H9 (cell line): ENCODE data around the gene FAM3A. TPM values are rescaled to one million over a fixed set of nuclear protein-coding genes. Genes with fewer than 3 reads are reported as not detected.
A peak's percentile ranks its signal among the peaks of the same experiment; 100 is the strongest.

Experiments used
- DNase-seq: peaks from one replicate; pipeline ENCODE4 v3.0.0-alpha.2; 2017
- H2AFZ ChIP-seq: one replicate; pipeline ENCODE4 v1.6.1; 2013; ENCODE audit warnings: mild to moderate bottlenecking, low read length, control low read depth, moderate library complexity
- H2AK5ac ChIP-seq: 2 replicates; pipeline ENCODE4 v1.6.1; 2013; ENCODE audit warnings: low read length, control low read depth, mixed read lengths; ENCODE audit not compliant: insufficient read length
- H2BK120ac ChIP-seq: one replicate; pipeline ENCODE4 v1.6.1; 2013; ENCODE audit warnings: low read depth, mild to moderate bottlenecking, low read length, control low read depth, inconsistent platforms; ENCODE audit not compliant: poor library complexity, severe bottlenecking
- H2BK12ac ChIP-seq: 2 replicates; pipeline ENCODE4 v1.6.1; 2013; ENCODE audit warnings: low read length, control low read depth, mixed read lengths, low read depth; ENCODE audit not compliant: insufficient read length
- H2BK15ac ChIP-seq: 2 replicates; pipeline ENCODE4 v1.6.1; 2013; ENCODE audit warnings: low read depth, low read length, control low read depth
- H2BK20ac ChIP-seq: one replicate; pipeline ENCODE4 v1.6.1; 2013; ENCODE audit warnings: low read depth, mild to moderate bottlenecking, low read length, control low read depth, inconsistent platforms; ENCODE audit not compliant: poor library complexity, severe bottlenecking
- H2BK5ac ChIP-seq: 2 replicates; pipeline ENCODE4 v1.6.1; 2013; ENCODE audit warnings: low read length, control low read depth, mixed read lengths; ENCODE audit not compliant: insufficient read length
- H3K14ac ChIP-seq: 2 replicates; pipeline ENCODE4 v1.6.1; 2013; ENCODE audit warnings: low read length, control low read depth; ENCODE audit not compliant: insufficient read depth
- H3K18ac ChIP-seq: 2 replicates; pipeline ENCODE4 v1.6.1; 2013; ENCODE audit warnings: low read depth, mild to moderate bottlenecking, mixed read lengths, low read length, control low read depth; ENCODE audit not compliant: insufficient read length
- H3K23ac ChIP-seq: 2 replicates; pipeline ENCODE4 v1.6.1; 2013; ENCODE audit warnings: low read length, control low read depth, mixed read lengths, low read depth; ENCODE audit not compliant: insufficient read length
- H3K23me2 ChIP-seq: 2 replicates; pipeline ENCODE4 v1.6.1; 2013; ENCODE audit warnings: low read depth, mild to moderate bottlenecking, mixed read lengths, low read length, control low read depth; ENCODE audit not compliant: insufficient read length, poor library complexity, severe bottlenecking
- H3K27ac ChIP-seq: 2 replicates; pipeline ENCODE4 v1.5.1; 2013; ENCODE audit warnings: low read length, control low read depth, mixed read lengths, low read depth; ENCODE audit not compliant: insufficient read length
- H3K27me3 ChIP-seq: 2 replicates; pipeline ENCODE4 v1.6.1; 2013; ENCODE audit warnings: low read length, control low read depth, inconsistent platforms; ENCODE audit not compliant: insufficient read depth
- H3K4ac ChIP-seq: 2 replicates; pipeline ENCODE4 v1.6.1; 2013; ENCODE audit warnings: low read depth, mild to moderate bottlenecking, control low read depth, inconsistent platforms, low read length, moderate library complexity
- H3K4me1 ChIP-seq: 2 replicates; pipeline ENCODE4 v1.6.1; 2013; ENCODE audit warnings: low read length, control low read depth, inconsistent platforms; ENCODE audit not compliant: insufficient read depth
- H3K4me2 ChIP-seq: 2 replicates; pipeline ENCODE4 v1.6.1; 2013; ENCODE audit warnings: low read length, control low read depth, mixed read lengths; ENCODE audit not compliant: insufficient read length, insufficient read depth
- H3K56ac ChIP-seq: 2 replicates; pipeline ENCODE4 v1.6.1; 2013; ENCODE audit warnings: low read depth, mild to moderate bottlenecking, mixed read lengths, low read length, control low read depth; ENCODE audit not compliant: insufficient read length
- H3K79me1 ChIP-seq: 2 replicates; pipeline ENCODE4 v1.6.1; 2013; ENCODE audit warnings: low read depth, mild to moderate bottlenecking, moderate library complexity, low read length, control low read depth, inconsistent platforms; ENCODE audit not compliant: insufficient read depth, poor library complexity, severe bottlenecking
- H3K79me2 ChIP-seq: 2 replicates; pipeline ENCODE4 v1.6.1; 2013; ENCODE audit warnings: low read length, control low read depth, inconsistent platforms; ENCODE audit not compliant: insufficient read depth
- H3K9ac ChIP-seq: 2 replicates; pipeline ENCODE4 v1.6.1; 2013; ENCODE audit warnings: low read length, control low read depth, mixed read lengths; ENCODE audit not compliant: insufficient read length; ENCODE audit errors: extremely low read depth
- H3K9me3 ChIP-seq: one replicate; pipeline ENCODE4 v1.6.1; 2013; ENCODE audit warnings: low read depth, low read length, inconsistent platforms; ENCODE audit not compliant: control insufficient read depth
- H3T11ph ChIP-seq: one replicate; pipeline ENCODE4 v1.6.1; 2013; ENCODE audit warnings: mild to moderate bottlenecking, low read length, control low read depth, inconsistent platforms
- H4K20me1 ChIP-seq: one replicate; pipeline ENCODE4 v1.6.1; 2013; ENCODE audit not compliant: control insufficient read depth, insufficient read length, insufficient read depth
- H4K5ac ChIP-seq: 2 replicates; pipeline ENCODE4 v1.6.1; 2013; ENCODE audit warnings: low read depth, mild to moderate bottlenecking, mixed read lengths, low read length, control low read depth; ENCODE audit not compliant: insufficient read length
- H4K8ac ChIP-seq: replicated peaks from 2 replicates; pipeline ENCODE4 v1.6.1; 2013; ENCODE audit warnings: low read length, control low read depth, mixed read lengths, low read depth; ENCODE audit not compliant: insufficient read length
- H4K91ac ChIP-seq: 2 replicates; pipeline ENCODE4 v1.6.1; 2013; ENCODE audit warnings: low read depth, mild to moderate bottlenecking, moderate library complexity, mixed read lengths, low read length, control low read depth; ENCODE audit not compliant: insufficient read length
- H3K27ac Mint-ChIP-seq, 3 experiments: 2 replicates in 2 of 3; 3 replicates in 1 of 3; pipeline ENCODE4 v1.8.0; 2020 to 2021; ENCODE audit warnings: mixed read lengths in 3 of 3, mild to moderate bottlenecking in 1 of 3, moderate library complexity in 1 of 3
- H3K27me3 Mint-ChIP-seq: 2 replicates; pipeline ENCODE4 v1.8.0; 2021; ENCODE audit warnings: low read depth, mild to moderate bottlenecking, moderate library complexity, mixed read lengths
- H3K36me3 Mint-ChIP-seq, 3 experiments: 2 replicates in 2 of 3; 3 replicates in 1 of 3; pipeline ENCODE4 v1.8.0; 2020 to 2021; ENCODE audit warnings: low read depth in 3 of 3, mixed read lengths in 3 of 3; ENCODE audit not compliant: insufficient read depth in 1 of 3
- H3K4me1 Mint-ChIP-seq, 2 experiments: 2 replicates each; pipeline ENCODE4 v1.8.0; 2020; ENCODE audit warnings: mixed read lengths in 2 of 2
- H3K4me3 Mint-ChIP-seq, 2 experiments: 2 replicates in 1 of 2; 3 replicates in 1 of 2; pipeline ENCODE4 v1.8.0; 2020 to 2021; ENCODE audit warnings: mild to moderate bottlenecking in 2 of 2, mixed read lengths in 2 of 2, moderate library complexity in 1 of 2
- H3K9me3 Mint-ChIP-seq, 2 experiments: 2 replicates in 1 of 2; 3 replicates in 1 of 2; pipeline ENCODE4 v1.8.0; 2020; ENCODE audit warnings: mild to moderate bottlenecking in 2 of 2, mixed read lengths in 2 of 2, moderate library complexity in 1 of 2
- CTCF ChIP-seq: fragments of 200-600 bp; sonication (generic); conservative IDR thresholded peaks from 3 replicates; pipeline ENCODE4 v1.8.0; 2021; ENCODE audit warnings: antibody characterized with exemption, mild to moderate bottlenecking
- WGBS: extraction: QIAGEN DNeasy Blood & Tissue Kit; methylation state at CpG from one replicate; pipeline ENCODE4 v1.1.7; 2013; ENCODE audit warnings: missing lambda C conversion rate, low lambda C conversion rate, mixed read lengths; ENCODE audit not compliant: insufficient read length; ENCODE audit errors: extremely low coverage; 5-methylcytosine and 5-hydroxymethylcytosine counted together
- total RNA-seq: library from RNA; stranded (reverse); gene quantifications from 2 replicates; pipeline ENCODE4 v1.2.1, GENCODE V29; 2021

The FAM3A gene
- total RNA-seq, 1 experiment from 2014 or later: 22.8 TPM

DNA sequence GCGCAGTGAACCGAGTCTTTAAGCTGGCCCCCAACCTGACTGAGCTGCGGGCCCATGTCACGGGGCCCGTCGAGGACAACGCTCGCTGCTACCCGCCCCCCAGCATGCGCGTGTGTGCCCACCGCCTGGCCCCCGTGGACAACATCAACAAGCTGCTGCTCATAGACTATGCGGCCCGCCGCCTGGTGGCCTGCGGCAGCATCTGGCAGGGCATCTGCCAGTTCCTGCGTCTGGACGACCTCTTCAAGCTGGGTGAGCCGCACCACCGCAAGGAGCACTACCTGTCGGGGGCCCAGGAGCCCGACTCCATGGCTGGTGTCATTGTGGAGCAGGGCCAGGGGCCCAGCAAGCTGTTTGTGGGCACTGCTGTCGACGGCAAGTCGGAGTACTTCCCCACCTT lies 55.7 kb downstream of the FAM3A start:
- no CpG with 5 or more reads among the region's 26 CpGs for WGBS
- Histone ChIP-seq H3K14ac (no peak overlapping the region), H2BK15ac (no peak overlapping the region), H3K9me3 (peaks cover 22% of the 10 kb centered on the region), H3K27me3 (no peaks in the 10 kb centered on the region; the same call in 1 of the 2 replicates), H2BK5ac (no peak overlapping the region), H3K79me1 (no peaks in the 10 kb centered on the region), H4K5ac (no peak overlapping the region), H3K4me2 (no peak overlapping the region), H3K56ac (no peak overlapping the region), H2AK5ac (no peak overlapping the region), H3K4me1 (no peaks in the 10 kb centered on the region), H4K8ac (no peak overlapping the region), H4K20me1 (no peaks in the 10 kb centered on the region), H3K9ac (no peak overlapping the region), H2AFZ (no peak overlapping the region), H2BK12ac (no peak overlapping the region), H2BK20ac (no peak overlapping the region), H4K91ac (no peak overlapping the region), H3T11ph (no peak overlapping the region), H3K23ac (no peak overlapping the region), H3K27ac (no peak overlapping the region), H3K23me2 (peaks cover 8% of the 10 kb centered on the region), H3K18ac (no peak overlapping the region), H3K4ac (no peak overlapping the region), H3K79me2 (no peaks in the 10 kb centered on the region), H2BK120ac (no peak overlapping the region)
- Mint-ChIP-seq H3K9me3 (peaks cover 51 to 80% of the 10 kb centered on the region in 2 experiments), H3K27me3 (peaks cover 17% of the 10 kb centered on the region), H3K27ac (no peak overlapping the region), H3K36me3 (peaks cover 20 to 32% (median 23%) of the 10 kb centered on the region in 3 experiments), H3K4me3 (peak overlapping the region in 1 of 2 experiments; percentile 61; a peak in 1 of 5 replicates), H3K4me1 (peaks cover 0 to 7% of the 10 kb centered on the region in 2 experiments; a peak in 1 of 4 replicates)
- no peak for DNase-seq
- TF ChIP-seq CTCF: no peak
